OCI-LY7 (cell line): Measurements from ENCODE around the gene GPX8. TPM values are rescaled to one million over a fixed set of nuclear protein-coding genes. Genes with fewer than 3 reads are reported as not detected.

Experiments used
- BruUV-seq: library from RNA; stranded (reverse); fragments of 400-500 nt; replicated peaks from 2 replicates; lab custom pipeline; 2021; lab: Mats Ljungman, UMichigan
- CTCF ChIA-PET: fragments of 300-600 bp; sonication (Branson Sonifier 250); formaldehyde crosslinking; loops from one replicate; lab custom pipeline; 2022; ENCODE audit warnings: antibody characterized with exemption; ENCODE audit not compliant: unreplicated experiment; lab: Charles Lee
- POLR2A ChIA-PET: fragments of 300-600 bp; sonication (Branson Sonifier 250); formaldehyde crosslinking; loops from one replicate; lab custom pipeline; 2022; ENCODE audit warnings: antibody characterized with exemption; lab: Charles Lee
- DNase-seq: peaks from one replicate; pipeline ENCODE4 v3.0.0-alpha.2; 2015; ENCODE audit warnings: low spot score
- H2AFZ ChIP-seq: fragments of 200-600 bp; sonication (generic), shearing (Covaris generic); 2 replicates; pipeline ENCODE4 v1.6.1; 2014; ENCODE audit warnings: mild to moderate bottlenecking, antibody characterized with exemption, low read length, moderate library complexity
- H3K27ac ChIP-seq: fragments of 200-600 bp; sonication (generic); 2 replicates; pipeline ENCODE4 v1.5.1; 2014; ENCODE audit warnings: mixed run types, low read depth, mild to moderate bottlenecking, moderate library complexity, low read length, inconsistent platforms; ENCODE audit not compliant: poor library complexity, severe bottlenecking
- H3K36me3 ChIP-seq: fragments of 200-600 bp; sonication (generic); 2 replicates; pipeline ENCODE4 v1.6.1; 2014; ENCODE audit warnings: mild to moderate bottlenecking, antibody characterized with exemption, low read length, moderate library complexity, mixed read lengths; ENCODE audit not compliant: insufficient read depth
- H3K4me1 ChIP-seq: fragments of 200-600 bp; sonication (generic); 2 replicates; pipeline ENCODE4 v1.5.1; 2014; ENCODE audit warnings: mild to moderate bottlenecking, low read length; ENCODE audit not compliant: insufficient read depth, poor library complexity, severe bottlenecking
- H3K4me2 ChIP-seq: fragments of 200-600 bp; sonication (generic); 2 replicates; pipeline ENCODE4 v1.6.1; 2014; ENCODE audit warnings: mild to moderate bottlenecking, low read length
- H3K4me3 ChIP-seq: fragments of 200-600 bp; sonication (generic); 2 replicates; pipeline ENCODE4 v1.5.1; 2014; ENCODE audit warnings: mild to moderate bottlenecking, low read depth, low read length; ENCODE audit not compliant: poor library complexity, severe bottlenecking
- H3K79me2 ChIP-seq: fragments of 200-600 bp; sonication (generic); 2 replicates; pipeline ENCODE4 v1.6.1; 2016; ENCODE audit warnings: low read depth, mild to moderate bottlenecking, low read length, moderate library complexity, mixed read lengths; ENCODE audit not compliant: insufficient read depth
- H3K9me2 ChIP-seq: fragments of 200-600 bp; sonication (generic); 2 replicates; pipeline ENCODE4 v1.6.1; 2016; ENCODE audit warnings: mild to moderate bottlenecking, low read length, mixed read lengths; ENCODE audit not compliant: insufficient read depth
- H3K9me3 ChIP-seq: fragments of 200-600 bp; sonication (generic); 2 replicates; pipeline ENCODE4 v1.6.1; 2014; ENCODE audit warnings: mild to moderate bottlenecking, mixed run types, low read length, mixed read lengths
- H4K20me1 ChIP-seq: fragments of 200-600 bp; sonication (generic); 2 replicates; pipeline ENCODE4 v1.6.1; 2014; ENCODE audit warnings: mild to moderate bottlenecking, antibody characterized with exemption, low read length, moderate library complexity, mixed read lengths; ENCODE audit not compliant: insufficient read depth
- EZH2phosphoT487 ChIP-seq: fragments of 200-600 bp; sonication (generic); IDR thresholded peaks from 2 replicates; pipeline ENCODE4 v1.6.1; 2018; ENCODE audit warnings: low read depth, borderline replicate concordance, mild to moderate bottlenecking, mixed run types, antibody characterized with exemption, low read length, moderate library complexity, mixed read lengths
- intact Hi-C: fragments of 100-400 bp; cut with micrococcal nuclease; formaldehyde crosslinking; loops from one replicate; pipeline ENCODE4 v1.10.0; 2022; ENCODE audit not compliant: unreplicated experiment
- microRNA-seq: library from miRNA; unstranded; fragments of <30 nt; microRNA quantifications from one replicate; pipeline ENCODE4 v1.2.0, GENCODE V29; 2022; ENCODE audit warnings: borderline replicate concordance
- small RNA-seq: library from RNA; depleted of rRNA; stranded (forward); fragments of <200 nt; gene quantifications from one replicate; pipeline ENCODE3, GENCODE V24; 2014
- total RNA-seq, 2 experiments: library from RNA; depleted of rRNA in 1 of 2; stranded (reverse); fragments of >200 nt in 1 of 2; shearing (Covaris generic) in 1 of 2; gene quantifications; 2 replicates each; pipeline ENCODE4 v1.2.3, GENCODE V29; 2014 to 2022
- TF ChIP-seq, protein P1 (sequence below): fragments of 200-600 bp; sonication (generic); conservative IDR thresholded peaks from 2 replicates; pipeline ENCODE4 v1.5.1; 2014; ENCODE audit warnings: mild to moderate bottlenecking, antibody characterized with exemption, low read length, moderate library complexity, mixed read lengths

The GPX8 gene
- total RNA-seq, 2 experiments from 2014 or later: not detected

DNA sequence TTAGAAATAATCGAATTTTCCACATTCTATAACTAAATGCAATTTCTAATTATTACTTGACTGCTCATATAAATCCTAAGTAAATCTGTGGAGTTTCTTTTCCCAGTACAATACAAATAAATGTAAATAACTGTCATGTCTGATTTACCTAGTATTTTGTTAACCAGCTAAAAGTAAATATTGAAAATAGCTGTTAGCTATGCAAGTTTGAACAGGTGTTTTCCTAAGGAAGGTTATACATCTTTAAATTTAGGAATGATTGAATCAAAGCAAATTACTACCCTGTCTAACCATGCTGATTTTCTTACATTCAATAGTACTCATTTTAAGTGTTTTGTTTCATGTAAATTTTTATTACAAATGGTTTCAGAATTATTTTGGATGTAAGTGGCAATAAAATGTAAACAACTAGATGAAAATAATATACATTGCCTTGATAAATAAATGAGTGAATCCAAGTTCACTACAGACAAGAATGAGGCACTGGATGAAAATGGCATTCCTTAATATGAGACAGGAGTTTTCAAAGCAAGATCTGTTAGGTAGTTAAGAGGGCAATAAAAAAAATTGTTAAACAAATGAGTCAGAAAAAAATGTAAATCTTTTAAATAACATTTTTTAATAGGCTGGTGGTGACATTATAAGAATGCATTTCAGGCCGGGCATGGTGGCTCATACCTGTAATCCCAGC lies 51.4 kb downstream of the GPX8 start:
- ChIA-PET POLR2A (no interaction called here), CTCF (no interaction called here)
- H2AFZ ChIP-seq: no peak overlapping the region
- H3K9me2 ChIP-seq: no peaks in the 10 kb centered on the region
- no peak for DNase-seq
- intact Hi-C loops: no loop called here
- TF ChIP-seq EZH2phosphoT487: no peak
- TF ChIP-seq, protein P1, sequence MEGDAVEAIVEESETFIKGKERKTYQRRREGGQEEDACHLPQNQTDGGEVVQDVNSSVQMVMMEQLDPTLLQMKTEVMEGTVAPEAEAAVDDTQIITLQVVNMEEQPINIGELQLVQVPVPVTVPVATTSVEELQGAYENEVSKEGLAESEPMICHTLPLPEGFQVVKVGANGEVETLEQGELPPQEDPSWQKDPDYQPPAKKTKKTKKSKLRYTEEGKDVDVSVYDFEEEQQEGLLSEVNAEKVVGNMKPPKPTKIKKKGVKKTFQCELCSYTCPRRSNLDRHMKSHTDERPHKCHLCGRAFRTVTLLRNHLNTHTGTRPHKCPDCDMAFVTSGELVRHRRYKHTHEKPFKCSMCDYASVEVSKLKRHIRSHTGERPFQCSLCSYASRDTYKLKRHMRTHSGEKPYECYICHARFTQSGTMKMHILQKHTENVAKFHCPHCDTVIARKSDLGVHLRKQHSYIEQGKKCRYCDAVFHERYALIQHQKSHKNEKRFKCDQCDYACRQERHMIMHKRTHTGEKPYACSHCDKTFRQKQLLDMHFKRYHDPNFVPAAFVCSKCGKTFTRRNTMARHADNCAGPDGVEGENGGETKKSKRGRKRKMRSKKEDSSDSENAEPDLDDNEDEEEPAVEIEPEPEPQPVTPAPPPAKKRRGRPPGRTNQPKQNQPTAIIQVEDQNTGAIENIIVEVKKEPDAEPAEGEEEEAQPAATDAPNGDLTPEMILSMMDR: no peak
- no peaks in the 10 kb centered on the region for H3K4me1 ChIP-seq
- H3K4me2 ChIP-seq: no peak overlapping the region
- H3K36me3 ChIP-seq: no peaks in the 10 kb centered on the region
- H3K79me2 ChIP-seq: no peaks in the 10 kb centered on the region
- no peak overlapping the region for H3K27ac ChIP-seq
- H3K9me3 ChIP-seq: no peaks in the 10 kb centered on the region
- no peak overlapping the region for H3K4me3 ChIP-seq
- H4K20me1 ChIP-seq: no peaks in the 10 kb centered on the region
- BruUV-seq: no TSS peak

Small RNA genes lying within 50 kb of the gene (microRNA-seq; reads per million reads assigned to microRNA genes)
- gene MIR449A: 43.2 reads per million, percentile 43 among the genes with 10 or more reads in this experiment
- gene MIR449B: not detected
- gene MIR449C: 3.0 reads per million

Small RNA genes lying within 50 kb of the gene (small RNA-seq; reads per million reads assigned to genes)
- gene MIR449A (not detected), gene MIR449B (not detected), gene MIR449C (not detected)

Other genes starting within 250 kb of the GPX8 start
- not detected in 2 replicates for gene ESM1, start 174.6 kb upstream of the GPX8 start, total RNA-seq (2014; rRNA removed; shearing (Covaris generic))
- not detected in 2 replicates for gene ESM1, start 174.6 kb upstream of the GPX8 start, total RNA-seq (2022)
- gene GZMK, start 135.9 kb upstream of the GPX8 start, total RNA-seq (2014; rRNA removed; shearing (Covaris generic)): not detected in 2 replicates
- not detected in 2 replicates for gene GZMK, start 135.9 kb upstream of the GPX8 start, total RNA-seq (2022)
- not detected in 2 replicates for gene GZMA, start 57.5 kb upstream of the GPX8 start, total RNA-seq (2014; rRNA removed; shearing (Covaris generic))
- gene GZMA, start 57.5 kb upstream of the GPX8 start, total RNA-seq (2022): not detected in 2 replicates
- not detected in 2 replicates for gene CDC20B, start 13.0 kb downstream of the GPX8 start, total RNA-seq (2014; rRNA removed; shearing (Covaris generic))
- not detected in 2 replicates for gene CDC20B, start 13.0 kb downstream of the GPX8 start, total RNA-seq (2022)
- not detected in 2 replicates for gene MCIDAS, start 67.1 kb downstream of the GPX8 start, total RNA-seq (2014; rRNA removed; shearing (Covaris generic))
- gene MCIDAS, start 67.1 kb downstream of the GPX8 start, total RNA-seq (2022): 0.21 TPM in 1 of 2 replicates, not detected in the other
- 1.3 and 2.4 TPM in 2 replicates for gene CCNO, start 73.4 kb downstream of the GPX8 start, total RNA-seq (2014; rRNA removed; shearing (Covaris generic))
- 2.3 and 3.3 TPM in 2 replicates for gene CCNO, start 73.4 kb downstream of the GPX8 start, total RNA-seq (2022)
- 12.7 and 13.2 TPM in 2 replicates for gene DHX29, start 147.5 kb downstream of the GPX8 start, total RNA-seq (2014; rRNA removed; shearing (Covaris generic))
- gene DHX29, start 147.5 kb downstream of the GPX8 start, total RNA-seq (2022): 17.4 and 19.9 TPM in 2 replicates
- 62.7 and 84.7 TPM in 2 replicates for gene MTREX, start 147.8 kb downstream of the GPX8 start, total RNA-seq (2014; rRNA removed; shearing (Covaris generic))
- gene MTREX, start 147.8 kb downstream of the GPX8 start, total RNA-seq (2022): 118 and 125 TPM in 2 replicates